IMR-90 (cell line): ENCODE results near the gene GRK5. TPM values are rescaled to one million over a fixed set of nuclear protein-coding genes. Genes with fewer than 3 reads are reported as not detected.

Experiments
- ATAC-seq: fragments of 200-7000 bp; cut with Tn5 transposase; 2 replicates; pipeline ENCODE4 v1.9.1; 2020; ENCODE audit warnings: low read depth, mild to moderate bottlenecking, moderate library complexity
- BruUV-seq: library from RNA; stranded (reverse); fragments of 400-500 nt; replicated peaks from 2 replicates; lab custom pipeline; 2021; lab: Mats Ljungman, UMichigan
- CTCF ChIA-PET: fragments of 300-600 bp; formaldehyde crosslinking; extraction: SDS; loops from one replicate; lab custom pipeline; 2021; ENCODE audit warnings: antibody characterized with exemption; lab: Yijun Ruan, JAX
- POLR2A ChIA-PET: fragments of 300-600 bp; sonication (Branson Sonifier 250); formaldehyde crosslinking; loops from one replicate; lab custom pipeline; 2022; ENCODE audit warnings: antibody characterized with exemption; ENCODE audit not compliant: unreplicated experiment; lab: Charles Lee
- DNase-seq: peaks from one replicate; pipeline ENCODE4 v3.0.0; 2013
- H2AFZ ChIP-seq: replicated peaks from 2 replicates; pipeline ENCODE3; 2013; ENCODE audit warnings: low read length, mild to moderate bottlenecking; ENCODE audit not compliant: poor library complexity
- H2AK5ac ChIP-seq: 2 replicates; pipeline ENCODE4 v1.6.1; 2013; ENCODE audit warnings: low read depth, low read length, inconsistent platforms
- H2AK9ac ChIP-seq: replicated peaks from 2 replicates; pipeline ENCODE3; 2013; ENCODE audit warnings: mild to moderate bottlenecking, low read depth, low read length, moderate library complexity; ENCODE audit not compliant: poor library complexity
- H2BK120ac ChIP-seq: 2 replicates; pipeline ENCODE4 v1.6.1; 2013; ENCODE audit warnings: low read depth, low read length, inconsistent platforms
- H2BK15ac ChIP-seq: 3 replicates; pipeline ENCODE4 v1.6.1; 2013; ENCODE audit warnings: low read depth, low read length, inconsistent platforms
- H2BK20ac ChIP-seq: 2 replicates; pipeline ENCODE4 v1.6.1; 2013; ENCODE audit warnings: low read depth, mild to moderate bottlenecking, inconsistent platforms, low read length, moderate library complexity
- H2BK5ac ChIP-seq: 2 replicates; pipeline ENCODE4 v1.6.1; 2013; ENCODE audit warnings: mild to moderate bottlenecking, low read depth, low read length, inconsistent platforms; ENCODE audit not compliant: poor library complexity, severe bottlenecking
- H3K14ac ChIP-seq: replicated peaks from 2 replicates; pipeline ENCODE4 v1.6.1; 2013; ENCODE audit warnings: low read depth, low read length, inconsistent platforms
- H3K18ac ChIP-seq: 2 replicates; pipeline ENCODE4 v1.6.1; 2013; ENCODE audit warnings: low read depth, low read length, control low read depth
- H3K23ac ChIP-seq: 2 replicates; pipeline ENCODE4 v1.6.1; 2013; ENCODE audit warnings: low read depth, low read length, inconsistent platforms
- H3K27ac ChIP-seq: 2 replicates; pipeline ENCODE4 v1.5.1; 2013; ENCODE audit warnings: mild to moderate bottlenecking, control low read depth, low read length; ENCODE audit not compliant: insufficient read depth
- H3K27me3 ChIP-seq: 2 replicates; pipeline ENCODE4 v1.6.1; 2013; ENCODE audit warnings: low read length; ENCODE audit not compliant: control insufficient read depth, insufficient read depth
- H3K36me3 ChIP-seq: 2 replicates; pipeline ENCODE4 v1.6.1; 2013; ENCODE audit warnings: low read length, mixed read lengths; ENCODE audit not compliant: control insufficient read depth, insufficient read depth
- H3K4ac ChIP-seq: 2 replicates; pipeline ENCODE4 v1.6.1; 2013; ENCODE audit warnings: low read depth, low read length, inconsistent platforms
- H3K4me1 ChIP-seq: 2 replicates; pipeline ENCODE4 v1.6.1; 2013; ENCODE audit warnings: low read length, mixed read lengths; ENCODE audit not compliant: control insufficient read depth, insufficient read depth
- H3K4me2 ChIP-seq: 2 replicates; pipeline ENCODE4 v1.6.1; 2013; ENCODE audit warnings: low read depth, mild to moderate bottlenecking, control low read depth, low read length, moderate library complexity
- H3K4me3 ChIP-seq: 2 replicates; pipeline ENCODE4 v1.5.1; 2013; ENCODE audit warnings: low read depth, mild to moderate bottlenecking, control low read depth, low read length, moderate library complexity; ENCODE audit not compliant: insufficient read depth
- H3K56ac ChIP-seq: 2 replicates; pipeline ENCODE4 v1.6.1; 2013; ENCODE audit warnings: low read length, inconsistent platforms; ENCODE audit not compliant: insufficient read depth; ENCODE audit errors: extremely low read depth
- H3K79me1 ChIP-seq, 2 experiments: 2 replicates each; pipeline ENCODE4 v1.6.1; 2013; ENCODE audit warnings: low read length in 2 of 2, inconsistent platforms in 1 of 2, low read depth in 1 of 2
- H3K9ac ChIP-seq: 2 replicates; pipeline ENCODE4 v1.6.1; 2013; ENCODE audit warnings: low read depth, low read length, control low read depth
- H3K9me1 ChIP-seq: 2 replicates; pipeline ENCODE4 v1.6.1; 2013; ENCODE audit warnings: low read length, inconsistent platforms; ENCODE audit not compliant: insufficient read depth
- H3K9me3 ChIP-seq: 2 replicates; pipeline ENCODE4 v1.6.1; 2013; ENCODE audit warnings: low read length; ENCODE audit not compliant: control insufficient read depth, insufficient read depth
- H4K20me1 ChIP-seq: 2 replicates; pipeline ENCODE4 v1.6.1; 2013; ENCODE audit warnings: low read length, inconsistent platforms; ENCODE audit not compliant: insufficient read depth
- H4K5ac ChIP-seq: 2 replicates; pipeline ENCODE4 v1.6.1; 2013; ENCODE audit warnings: mild to moderate bottlenecking, low read depth, low read length, control low read depth
- H4K8ac ChIP-seq, 2 experiments: 2 replicates each; pipeline ENCODE4 v1.6.1; 2013; ENCODE audit warnings: low read depth in 2 of 2, low read length in 2 of 2, control low read depth in 1 of 2, inconsistent platforms in 1 of 2
- H4K91ac ChIP-seq: 2 replicates; pipeline ENCODE4 v1.6.1; 2013; ENCODE audit warnings: low read depth, low read length, inconsistent platforms; ENCODE audit not compliant: insufficient read depth
- BHLHE40 ChIP-seq: fragments of 150-350 bp; IDR thresholded peaks from 2 replicates; pipeline ENCODE4 v1.6.1; 2016; ENCODE audit warnings: mild to moderate bottlenecking, low read depth, low read length
- MAFK ChIP-seq: IDR thresholded peaks from 2 replicates; pipeline ENCODE4 v1.6.1; 2012; ENCODE audit warnings: low read depth, low read length, improper control_type of control experiment
- MAZ ChIP-seq: IDR thresholded peaks from 2 replicates; pipeline ENCODE4 v1.6.1; 2012; ENCODE audit warnings: low read depth, mild to moderate bottlenecking, low read length, improper control_type of control experiment, moderate library complexity, borderline replicate concordance
- POLR2A ChIP-seq: IDR thresholded peaks from 2 replicates; pipeline ENCODE4 v1.6.1; 2012; ENCODE audit warnings: mild to moderate bottlenecking, low read depth, low read length
- RFX5 ChIP-seq: IDR thresholded peaks from 2 replicates; pipeline ENCODE4 v1.8.0; 2012; ENCODE audit warnings: low read depth, mild to moderate bottlenecking, low read length, moderate library complexity
- SMC3 ChIP-seq: fragments of 150-350 bp; IDR thresholded peaks from 2 replicates; pipeline ENCODE4 v1.6.1; 2016; ENCODE audit warnings: low read depth, mild to moderate bottlenecking, antibody characterized with exemption, low read length, moderate library complexity
- WGBS, 2 experiments: methylation state at CpG; one replicate each; pipeline versions ENCODE4 v1.1.5 to v1.1.7; 2013; ENCODE audit warnings: missing lambda C conversion rate in 2 of 2; ENCODE audit not compliant: insufficient read length in 1 of 2; ENCODE audit errors: extremely low coverage in 2 of 2; 5-methylcytosine and 5-hydroxymethylcytosine counted together
- dilution Hi-C: fragments of 300-500 bp; cut with HindIII; formaldehyde crosslinking; loops from one replicate; pipeline ENCODE4 v1.14.3; 2018; ENCODE audit warnings: low sequenced_read_pairs; ENCODE audit not compliant: unreplicated experiment
- in situ Hi-C: fragments of 300-500 bp; cut with MboI; formaldehyde crosslinking; loops from 3 replicates; pipeline ENCODE4 v1.14.3; 2019; ENCODE audit warnings: low sequenced_read_pairs, inconsistent platforms, mixed read lengths
- intact Hi-C: fragments of 100-400 bp; cut with micrococcal nuclease; formaldehyde crosslinking; loops from 2 replicates; pipeline ENCODE4 v1.10.0; 2022
- polyA plus RNA-seq, 3 experiments: library from polyadenylated mRNA; depleted of rRNA; stranded (reverse); fragments of >200 nt; gene quantifications; 2 replicates each; pipeline ENCODE4 v1.2.3, GENCODE V29; 2012; ENCODE audit warnings: low replicate concordance in 1 of 3
- total RNA-seq: library from RNA; depleted of rRNA; stranded (reverse); fragments of >200 nt; gene quantifications from 2 replicates; pipeline ENCODE4 v1.2.3, GENCODE V29; 2012
- TF ChIP-seq, protein P1 (sequence below): conservative IDR thresholded peaks from 2 replicates; pipeline ENCODE4 v1.5.1; 2012; ENCODE audit warnings: mild to moderate bottlenecking, low read depth, low read length, improper control_type of control experiment

The GRK5 gene
- total and polyA plus RNA-seq, 2 of the 4 experiments (the other 2 are of a cell fraction): 12.9 to 16.3 TPM

DNA sequence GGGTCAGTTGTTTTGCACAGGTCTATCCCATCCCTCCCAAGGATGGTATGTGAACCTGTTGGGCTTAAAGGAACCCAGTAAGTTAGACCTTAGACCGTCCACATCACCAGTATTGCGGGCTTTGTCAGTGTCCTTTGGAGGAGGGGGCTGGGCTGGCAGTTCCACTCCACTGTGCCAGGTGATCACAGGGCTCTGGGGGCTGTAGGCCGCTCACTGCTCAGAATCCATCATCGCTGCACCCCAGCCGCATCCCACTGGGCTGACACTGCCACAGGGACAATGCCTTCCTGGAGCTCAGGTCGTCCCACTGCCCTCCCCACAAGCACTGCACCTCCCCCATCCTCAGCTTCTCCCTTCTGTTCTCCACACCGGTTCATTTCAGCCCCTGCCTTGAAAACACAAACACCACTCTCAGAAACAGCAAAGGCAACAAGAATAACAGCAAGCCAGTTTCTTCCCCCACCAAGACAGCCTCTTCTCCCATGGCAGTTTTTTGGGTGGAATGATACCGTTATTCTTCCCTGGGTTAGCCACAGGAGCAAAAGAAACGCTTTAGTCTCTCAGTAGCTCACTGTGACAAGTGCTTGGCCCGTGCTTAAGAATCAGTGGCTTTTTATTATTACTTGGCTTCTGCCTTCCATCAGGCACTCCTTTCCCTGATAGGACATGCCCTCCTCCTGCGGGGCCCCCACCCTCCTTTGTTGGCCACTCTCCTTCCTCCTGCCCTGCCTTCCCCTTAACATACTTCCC, 111.2 kb downstream of the GRK5 start (continued):
- no peak for TF ChIP-seq POLR2A
- no peak for TF ChIP-seq MAZ

DNA sequence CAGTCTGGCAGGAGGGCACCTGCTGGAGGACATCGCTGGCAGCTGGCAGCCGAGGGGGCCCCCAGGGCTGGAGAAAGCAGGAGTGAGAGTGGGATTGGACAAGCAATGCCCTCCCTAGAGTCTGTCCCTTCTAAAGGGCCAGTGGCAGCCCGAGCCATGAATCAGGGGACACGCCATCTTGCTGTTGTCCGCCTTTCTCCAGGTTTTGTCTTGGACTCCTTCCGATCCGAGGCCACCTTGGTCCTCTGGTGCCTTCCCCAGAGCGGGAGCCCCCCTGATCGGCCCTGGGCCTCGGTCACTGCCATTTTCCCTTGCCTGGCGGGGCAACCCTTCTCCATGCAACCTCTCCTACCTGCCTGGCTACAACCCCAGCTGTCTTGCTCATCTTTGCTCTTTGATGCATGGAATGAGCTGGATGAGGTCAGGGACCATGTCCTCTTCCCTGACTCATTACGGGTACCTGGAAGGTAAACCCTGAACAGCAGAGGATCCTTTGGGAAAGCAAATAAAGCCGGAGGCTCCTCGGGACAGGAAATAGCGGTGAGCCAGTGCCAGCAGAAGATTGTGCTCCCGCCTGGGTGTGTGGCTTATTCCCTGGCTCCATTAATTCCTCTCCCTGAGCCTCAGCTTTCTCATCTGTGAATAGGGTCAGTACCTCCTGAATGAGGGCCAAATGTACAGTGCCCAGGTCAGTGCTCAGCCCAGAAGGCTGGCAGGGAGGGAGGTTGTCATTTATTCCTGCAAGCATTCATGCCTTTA, 112.0 kb downstream of the GRK5 start:
- H3K4me1 ChIP-seq: peaks cover 57% of the 10 kb centered on the region
- BruUV-seq: no TSS peak
- TF ChIP-seq RFX5 (no peak), BHLHE40 (no peak), SMC3 (no peak), MAFK (no peak)
- TF ChIP-seq, protein P1, sequence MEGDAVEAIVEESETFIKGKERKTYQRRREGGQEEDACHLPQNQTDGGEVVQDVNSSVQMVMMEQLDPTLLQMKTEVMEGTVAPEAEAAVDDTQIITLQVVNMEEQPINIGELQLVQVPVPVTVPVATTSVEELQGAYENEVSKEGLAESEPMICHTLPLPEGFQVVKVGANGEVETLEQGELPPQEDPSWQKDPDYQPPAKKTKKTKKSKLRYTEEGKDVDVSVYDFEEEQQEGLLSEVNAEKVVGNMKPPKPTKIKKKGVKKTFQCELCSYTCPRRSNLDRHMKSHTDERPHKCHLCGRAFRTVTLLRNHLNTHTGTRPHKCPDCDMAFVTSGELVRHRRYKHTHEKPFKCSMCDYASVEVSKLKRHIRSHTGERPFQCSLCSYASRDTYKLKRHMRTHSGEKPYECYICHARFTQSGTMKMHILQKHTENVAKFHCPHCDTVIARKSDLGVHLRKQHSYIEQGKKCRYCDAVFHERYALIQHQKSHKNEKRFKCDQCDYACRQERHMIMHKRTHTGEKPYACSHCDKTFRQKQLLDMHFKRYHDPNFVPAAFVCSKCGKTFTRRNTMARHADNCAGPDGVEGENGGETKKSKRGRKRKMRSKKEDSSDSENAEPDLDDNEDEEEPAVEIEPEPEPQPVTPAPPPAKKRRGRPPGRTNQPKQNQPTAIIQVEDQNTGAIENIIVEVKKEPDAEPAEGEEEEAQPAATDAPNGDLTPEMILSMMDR: no peak

More for the DNA sequence above, 112.0 kb downstream of the GRK5 start:
- Histone ChIP-seq H3K18ac (no peak overlapping the region; the same call in 1 of the 2 replicates), H4K5ac (no peak overlapping the region), H2BK5ac (no peak overlapping the region), H2AFZ (no peak overlapping the region), H4K8ac (no peak overlapping the region; a peak in 1 of 4 replicates), H2BK120ac (no peak overlapping the region), H3K9me1 (peaks cover 60% of the 10 kb centered on the region), H2BK15ac (no peak overlapping the region), H3K36me3 (peaks cover 9% of the 10 kb centered on the region; the same call in 1 of the 2 replicates), H3K79me1 (peaks cover 64 to 97% of the 10 kb centered on the region in 2 experiments), H3K27me3 (no peaks in the 10 kb centered on the region), H2BK20ac (no peak overlapping the region), H3K27ac (no peak overlapping the region), H3K14ac (no peak overlapping the region), H4K20me1 (peaks cover 99% of the 10 kb centered on the region), H3K23ac (no peak overlapping the region), H2AK5ac (peak overlapping the region; percentile 37), H3K9me3 (no peaks in the 10 kb centered on the region), H3K9ac (no peak overlapping the region), H4K91ac (no peak overlapping the region), H3K4me3 (no peak overlapping the region), H3K4ac (no peak overlapping the region; the same call in 1 of the 2 replicates), H2AK9ac (peak overlapping the region; percentile 57), H3K56ac (no peak overlapping the region), H3K4me2 (no peak overlapping the region)
- no peak for ATAC-seq
- intact Hi-C loops (loop anchor here (5.0 kb wide), 1 partner anchor 112 kb away; the partner anchor contains the start of gene GRK5), in situ Hi-C loops (no loop called here), dilution Hi-C loops (no loop called here)
- 85% methylated on average over 5 of the region's 16 CpGs; no CpG with 5 or more reads in 1 of the 2 experiments for WGBS, 2 experiments
- DNase-seq: no peak
- ChIA-PET CTCF (interaction anchor here (1.7 kb wide), 1 partner anchor 113 kb away, joined by 6 read pairs; no protein-coding TSS in a partner anchor), POLR2A (interaction anchor here (0.6 kb wide), 1 partner anchor 113 kb away, joined by 3 read pairs; no protein-coding TSS in a partner anchor)
